ENCODE data around the gene CASQ2.

Gene CASQ2

GRCh38 chr1:115765091-115765490 lies 3.4 kb downstream of the CASQ2 start:
- TF ChIP-seq CTCF (IDR thresholded peaks at IDR 0.05; ENCODE audit: extremely low read depth, missing control alignments) = no peak

DNA sequence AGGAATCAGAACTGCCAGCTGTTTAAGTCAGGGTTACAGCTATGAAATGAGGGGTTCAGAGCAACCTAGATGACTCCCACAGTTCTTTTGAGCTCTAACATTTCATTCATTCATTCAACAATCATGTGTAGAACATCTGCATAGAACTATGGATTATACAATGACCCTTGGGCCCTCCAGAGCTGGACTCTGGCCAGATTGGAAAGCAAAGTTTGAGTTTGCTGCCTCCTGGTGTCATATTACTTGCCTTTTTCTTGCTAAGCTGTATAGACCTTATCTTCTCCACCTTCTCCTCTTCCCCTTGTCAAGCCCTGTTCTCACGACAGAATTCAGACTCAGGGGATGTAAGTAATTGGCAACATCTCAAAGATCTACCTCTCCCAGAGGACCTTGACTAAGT lies 4.0 kb downstream of the CASQ2 start:
- no peak for TF ChIP-seq CTCF (IDR thresholded peaks at IDR 0.05; ENCODE audit: extremely low read depth, missing control alignments)
- DNase-seq (ENCODE audit: low spot score) = no peak

More at GRCh38 chr1:115765091-115765490, 3.4 kb downstream of the CASQ2 start:
- DNase-seq (ENCODE audit: low spot score) = no peak

- no peak for TF ChIP-seq CTCF (IDR thresholded peaks at IDR 0.05; ENCODE audit: extremely low read depth, missing control alignments)
- DNase-seq (ENCODE audit: low spot score) = no peak
Measured at GRCh38 chr1:115762779-115763178, 5.7 kb downstream of the CASQ2 start.

GRCh38 chr1:115761601-115762302 lies 6.8 kb downstream of the CASQ2 start:
- no peak for TF ChIP-seq CTCF (IDR thresholded peaks at IDR 0.05; ENCODE audit: extremely low read depth, missing control alignments)
- DNase-seq (ENCODE audit: low spot score) = no peak

DNA sequence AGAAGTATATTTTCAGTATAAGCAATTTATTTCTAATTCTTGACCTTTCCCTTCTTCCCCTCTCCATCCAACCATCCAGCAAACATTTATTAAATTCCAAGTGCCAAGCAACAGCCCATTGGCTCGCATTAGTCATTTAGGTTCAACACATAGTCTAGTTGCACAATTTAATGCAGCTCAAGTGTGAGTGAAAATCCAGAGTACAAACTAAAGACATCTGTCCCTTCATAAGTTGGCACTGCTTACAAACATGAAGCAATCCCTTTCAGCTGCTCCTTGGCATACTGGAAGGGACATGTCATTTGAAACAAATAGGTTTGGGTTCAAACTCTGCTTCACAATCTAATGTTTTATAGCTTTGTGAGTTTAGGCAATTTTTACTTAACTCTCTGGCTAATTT lies 10.7 kb downstream of the CASQ2 start:
- TF ChIP-seq CTCF (IDR thresholded peaks at IDR 0.05; ENCODE audit: extremely low read depth, missing control alignments) = no peak
- DNase-seq (ENCODE audit: low spot score) = no peak

DNA sequence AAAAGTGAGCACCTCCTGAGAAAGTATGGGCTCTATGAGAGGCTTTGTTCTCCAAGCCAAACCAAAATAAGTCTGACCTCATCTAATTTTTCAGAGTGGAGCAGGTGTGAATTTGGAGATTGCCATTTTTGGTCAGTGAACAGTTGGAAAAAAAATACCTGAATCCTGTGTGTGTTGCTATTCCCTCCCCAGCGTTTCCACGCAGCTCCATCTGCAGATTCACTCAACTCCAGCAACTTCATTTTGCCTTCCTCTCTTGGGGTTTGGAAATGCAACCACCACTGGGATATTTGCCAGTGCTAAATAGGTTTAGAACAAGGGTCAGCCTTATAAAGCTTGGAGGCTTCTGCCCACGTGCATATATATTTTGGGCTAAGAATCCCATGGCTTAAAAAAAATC lies 11.2 kb downstream of the CASQ2 start:
- TF ChIP-seq CTCF (IDR thresholded peaks at IDR 0.05; ENCODE audit: extremely low read depth, missing control alignments) = no peak
- no peak for DNase-seq (ENCODE audit: low spot score)

GRCh38 chr1:115755456-115756370 lies 12.8 kb downstream of the CASQ2 start:
- no peak for DNase-seq (ENCODE audit: low spot score)
- no peak for TF ChIP-seq CTCF (IDR thresholded peaks at IDR 0.05; ENCODE audit: extremely low read depth, missing control alignments)
